Kidney epithelial cell (primary cell): ENCODE measurements around the gene AURKAIP1. TPM values are rescaled to one million over a fixed set of nuclear protein-coding genes. Genes with fewer than 3 reads are reported as not detected.

Experiments used
- DNase-seq: peaks from one replicate; pipeline ENCODE4 v3.0.0-alpha.2; 2010; ENCODE audit warnings: low read depth
- H3K27me3 ChIP-seq: 2 replicates; pipeline ENCODE4 v1.6.0; 2011; ENCODE audit warnings: low read length; ENCODE audit not compliant: control insufficient read depth, insufficient read depth
- H3K36me3 ChIP-seq: 2 replicates; pipeline ENCODE4 v1.5.1; 2011; ENCODE audit warnings: low read length; ENCODE audit not compliant: control insufficient read depth, insufficient read depth
- H3K4me3 ChIP-seq: 2 replicates; pipeline ENCODE4 v1.5.1; 2011; ENCODE audit warnings: low read depth, mild to moderate bottlenecking, control low read depth, low read length
- CTCF ChIP-seq: IDR thresholded peaks from 2 replicates; pipeline ENCODE4 v1.5.1; 2011; ENCODE audit warnings: mild to moderate bottlenecking, moderate library complexity, low read length, control low read depth, inconsistent platforms; ENCODE audit not compliant: insufficient read depth, poor library complexity, severe bottlenecking
- total RNA-seq: library from RNA; depleted of rRNA; stranded (reverse); fragments of >200 nt; gene quantifications from 2 replicates; pipeline ENCODE4 v1.2.3, GENCODE V29; 2015

AURKAIP1 gene
- total RNA-seq, 1 donor from 2014 or later, result 201 TPM

GRCh38 chr1:1338278-1338677 is 36.7 kb downstream of the AURKAIP1 start:
- no peak for TF ChIP-seq CTCF
- no peak overlapping the region for H3K4me3 ChIP-seq
- peaks cover 2% of the 10 kb centered on the region for H3K36me3 ChIP-seq
- no peaks in the 10 kb centered on the region for H3K27me3 ChIP-seq
- DNase-seq, result no peak

- no peak for DNase-seq
- Histone ChIP-seq H3K36me3 (peaks cover 2% of the 10 kb centered on the region), H3K4me3 (no peak overlapping the region), H3K27me3 (no peaks in the 10 kb centered on the region)
- no peak for TF ChIP-seq CTCF
Measured at GRCh38 chr1:1337793-1338147, 37.2 kb downstream of the AURKAIP1 start.

- H3K4me3 ChIP-seq, result no peak overlapping the region
- peaks cover 2% of the 10 kb centered on the region for H3K36me3 ChIP-seq
- DNase-seq, result no peak
- H3K27me3 ChIP-seq, result no peaks in the 10 kb centered on the region
- TF ChIP-seq CTCF, result no peak
Measured at GRCh38 chr1:1336931-1337792, 37.8 kb downstream of the AURKAIP1 start.

GRCh38 chr1:1336446-1336845 is 38.6 kb downstream of the AURKAIP1 start:
- TF ChIP-seq CTCF, result no peak
- no peak for DNase-seq
- Histone ChIP-seq H3K4me3 (no peak overlapping the region), H3K36me3 (peaks cover 2% of the 10 kb centered on the region), H3K27me3 (no peaks in the 10 kb centered on the region)

- H3K36me3 ChIP-seq, result peaks cover under 1% of the 10 kb centered on the region
Measured at GRCh38 chr1:1335792-1336248, 39.2 kb downstream of the AURKAIP1 start.

More at GRCh38 chr1:1335792-1336248, 39.2 kb downstream of the AURKAIP1 start:
- peaks cover 2% of the 10 kb centered on the region for H3K27me3 ChIP-seq
- H3K4me3 ChIP-seq, result no peak overlapping the region
- no peak for TF ChIP-seq CTCF
- DNase-seq, result no peak
